Measurements from ENCODE around the gene NAA38.

The NAA38 gene

GRCh38 chr17:7825206-7825990 is 32.0 kb downstream of the NAA38 start:
- Histone ChIP-seq H3K9me3 (no peaks in the 10 kb centered on the region), H3K27me3 (peaks cover 0 to 41% of the 10 kb centered on the region in 2 donors), H3K36me3 (no peaks in the 10 kb centered on the region), H3K4me1 (peaks cover 0 to 6% (median 2%) of the 10 kb centered on the region in 4 donors), H3K4me3 (no peak overlapping the region), H3K27ac (no peak overlapping the region)
- intact Hi-C loops (cut with DNase I; ENCODE audit: low total_unique reads), result no loop called here
- no peak for TF ChIP-seq CTCF (IDR thresholded peaks at IDR 0.05)
- DNase-seq, result no peak

GRCh38 chr17:7824021-7824924 is 33.1 kb downstream of the NAA38 start:
- intact Hi-C loops (cut with DNase I; ENCODE audit: low total_unique reads), result no loop called here
- DNase-seq, result no peak

GRCh38 chr17:7823581-7824001 is 33.8 kb downstream of the NAA38 start:
- DNase-seq, result no peak
- Histone ChIP-seq H3K27me3 (peaks cover 0 to 37% of the 10 kb centered on the region in 2 donors), H3K27ac (no peak overlapping the region), H3K4me1 (peaks cover 0 to 6% (median 2%) of the 10 kb centered on the region in 4 donors), H3K4me3 (no peak overlapping the region), H3K9me3 (no peaks in the 10 kb centered on the region), H3K36me3 (no peaks in the 10 kb centered on the region)
- TF ChIP-seq CTCF (IDR thresholded peaks at IDR 0.05), result no peak
- intact Hi-C loops (cut with DNase I; ENCODE audit: low total_unique reads), result loop anchor here (2.0 kb wide), 1 partner anchor 27 kb away; no protein-coding TSS in a partner anchor

More at GRCh38 chr17:7824021-7824924, 33.1 kb downstream of the NAA38 start:
- TF ChIP-seq CTCF (IDR thresholded peaks at IDR 0.05), result no peak
- H3K27me3 ChIP-seq, result peaks cover 0 to 39% of the 10 kb centered on the region in 2 donors
- no peak overlapping the region for H3K27ac ChIP-seq
- H3K4me1 ChIP-seq, result peaks cover 0 to 6% (median 2%) of the 10 kb centered on the region in 4 donors
- no peaks in the 10 kb centered on the region for H3K36me3 ChIP-seq
- no peaks in the 10 kb centered on the region for H3K9me3 ChIP-seq
- no peak overlapping the region for H3K4me3 ChIP-seq

GRCh38 chr17:7822126-7822525 is 35.2 kb downstream of the NAA38 start:
- no peak for DNase-seq
- H3K4me1 ChIP-seq, result peaks cover 0 to 6% (median 2%) of the 10 kb centered on the region in 4 donors
- no peaks in the 10 kb centered on the region for H3K9me3 ChIP-seq
- TF ChIP-seq CTCF (IDR thresholded peaks at IDR 0.05), result no peak
- H3K36me3 ChIP-seq, result no peaks in the 10 kb centered on the region
- H3K27ac ChIP-seq, result no peak overlapping the region
- no peak overlapping the region for H3K4me3 ChIP-seq
- H3K27me3 ChIP-seq, result peaks cover 0 to 40% of the 10 kb centered on the region in 2 donors
- intact Hi-C loops (cut with DNase I; ENCODE audit: low total_unique reads), result loop anchor here (2.0 kb wide), 1 partner anchor 29 kb away; no protein-coding TSS in a partner anchor

GRCh38 chr17:7820231-7820630 is 37.1 kb downstream of the NAA38 start:
- Histone ChIP-seq H3K27me3 (peaks cover 0 to 42% of the 10 kb centered on the region in 2 donors), H3K36me3 (no peaks in the 10 kb centered on the region), H3K4me1 (no peaks in the 10 kb centered on the region), H3K27ac (no peak overlapping the region), H3K9me3 (no peaks in the 10 kb centered on the region), H3K4me3 (no peak overlapping the region)
- DNase-seq, result no peak
- intact Hi-C loops (cut with DNase I; ENCODE audit: low total_unique reads), result no loop called here
- TF ChIP-seq CTCF (IDR thresholded peaks at IDR 0.05), result no peak

All from tibial artery (tissue), 4 donors.